ENCODE measurements around the gene RASAL1. TPM values are rescaled to one million over a fixed set of nuclear protein-coding genes. Genes with fewer than 3 reads are reported as not detected.

The RASAL1 gene, protein sequence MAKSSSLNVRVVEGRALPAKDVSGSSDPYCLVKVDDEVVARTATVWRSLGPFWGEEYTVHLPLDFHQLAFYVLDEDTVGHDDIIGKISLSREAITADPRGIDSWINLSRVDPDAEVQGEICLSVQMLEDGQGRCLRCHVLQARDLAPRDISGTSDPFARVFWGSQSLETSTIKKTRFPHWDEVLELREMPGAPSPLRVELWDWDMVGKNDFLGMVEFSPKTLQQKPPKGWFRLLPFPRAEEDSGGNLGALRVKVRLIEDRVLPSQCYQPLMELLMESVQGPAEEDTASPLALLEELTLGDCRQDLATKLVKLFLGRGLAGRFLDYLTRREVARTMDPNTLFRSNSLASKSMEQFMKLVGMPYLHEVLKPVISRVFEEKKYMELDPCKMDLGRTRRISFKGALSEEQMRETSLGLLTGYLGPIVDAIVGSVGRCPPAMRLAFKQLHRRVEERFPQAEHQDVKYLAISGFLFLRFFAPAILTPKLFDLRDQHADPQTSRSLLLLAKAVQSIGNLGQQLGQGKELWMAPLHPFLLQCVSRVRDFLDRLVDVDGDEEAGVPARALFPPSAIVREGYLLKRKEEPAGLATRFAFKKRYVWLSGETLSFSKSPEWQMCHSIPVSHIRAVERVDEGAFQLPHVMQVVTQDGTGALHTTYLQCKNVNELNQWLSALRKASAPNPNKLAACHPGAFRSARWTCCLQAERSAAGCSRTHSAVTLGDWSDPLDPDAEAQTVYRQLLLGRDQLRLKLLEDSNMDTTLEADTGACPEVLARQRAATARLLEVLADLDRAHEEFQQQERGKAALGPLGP
- total RNA-seq (2014; rRNA removed; shearing (Covaris generic)) = not detected in 2 replicates
- not detected in 2 replicates for polyA plus RNA-seq (2015; cell fraction: cytosol; rRNA removed)
- 0.30 TPM in 1 of 2 replicates, not detected in the other for polyA plus RNA-seq (2015; cell fraction: nucleus; rRNA removed)

DNA sequence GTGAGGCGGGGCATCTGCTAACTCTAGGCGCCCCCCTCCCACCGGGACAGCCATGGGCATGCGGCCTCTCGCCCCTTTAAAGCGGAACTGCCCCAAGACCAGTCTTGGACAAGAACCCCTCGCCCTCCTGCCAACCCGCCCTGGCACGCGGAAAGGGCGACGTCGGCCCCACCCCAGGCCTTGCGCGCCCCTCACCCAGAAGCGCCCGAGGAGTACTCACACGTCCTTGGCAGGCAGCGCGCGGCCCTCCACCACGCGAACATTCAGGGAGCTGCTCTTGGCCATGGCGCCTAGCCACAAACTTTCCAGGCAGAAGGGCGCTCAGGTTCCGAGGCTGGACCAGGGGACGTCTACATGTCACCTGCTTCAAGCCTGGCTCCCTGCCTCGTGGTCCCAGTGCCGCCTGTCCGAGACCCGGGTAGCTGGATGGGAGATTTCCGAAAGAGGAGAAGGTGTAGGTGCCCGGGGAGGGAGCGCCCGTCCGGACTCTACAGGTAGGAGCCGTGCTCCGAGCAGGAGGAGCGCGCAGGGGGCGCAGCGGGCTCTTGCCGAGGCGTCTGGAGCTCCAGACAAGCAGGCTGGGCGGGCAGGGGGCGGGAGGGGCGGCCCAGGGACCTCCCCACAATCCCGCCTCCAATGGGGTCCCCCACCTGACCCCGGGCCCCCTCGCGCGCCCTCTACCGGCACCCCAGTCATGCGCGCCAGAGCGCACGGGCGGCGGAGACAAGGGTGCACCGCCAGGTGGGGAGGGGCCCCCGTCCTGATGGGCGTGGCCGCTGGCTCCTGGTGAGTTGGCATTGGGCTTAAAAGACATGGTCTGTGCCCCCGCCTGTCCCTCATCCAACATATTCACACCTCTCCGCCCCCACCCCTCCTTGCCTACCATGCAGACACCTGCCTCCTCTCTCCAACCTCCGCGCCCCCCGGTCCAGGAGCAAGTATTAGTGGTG, at the start of gene RASAL1:
TSS of gene RASAL1 (minus strand) at position 584 of the 950 bp plus-strand sequence. CDS start at position 285, 299 bp downstream.
- DNase-seq (ENCODE audit: low read depth) = no peak

DNA sequence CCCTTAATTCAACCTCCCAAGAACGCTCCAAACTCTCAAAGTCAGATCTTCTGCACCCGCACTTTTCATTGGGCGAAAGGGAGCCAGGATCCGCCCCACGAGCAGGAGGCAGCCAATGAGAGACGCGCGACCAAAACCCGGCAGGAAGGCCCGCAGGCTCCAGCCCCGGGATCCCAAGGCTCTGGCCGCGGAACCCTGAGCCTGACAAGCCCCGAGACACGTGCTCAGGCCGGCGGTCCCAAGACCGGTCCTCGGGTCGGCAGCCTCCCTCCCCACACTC, 49.3 kb upstream of the RASAL1 start:
- DNase-seq (ENCODE audit: low read depth) = peak; percentile 91

DNA sequence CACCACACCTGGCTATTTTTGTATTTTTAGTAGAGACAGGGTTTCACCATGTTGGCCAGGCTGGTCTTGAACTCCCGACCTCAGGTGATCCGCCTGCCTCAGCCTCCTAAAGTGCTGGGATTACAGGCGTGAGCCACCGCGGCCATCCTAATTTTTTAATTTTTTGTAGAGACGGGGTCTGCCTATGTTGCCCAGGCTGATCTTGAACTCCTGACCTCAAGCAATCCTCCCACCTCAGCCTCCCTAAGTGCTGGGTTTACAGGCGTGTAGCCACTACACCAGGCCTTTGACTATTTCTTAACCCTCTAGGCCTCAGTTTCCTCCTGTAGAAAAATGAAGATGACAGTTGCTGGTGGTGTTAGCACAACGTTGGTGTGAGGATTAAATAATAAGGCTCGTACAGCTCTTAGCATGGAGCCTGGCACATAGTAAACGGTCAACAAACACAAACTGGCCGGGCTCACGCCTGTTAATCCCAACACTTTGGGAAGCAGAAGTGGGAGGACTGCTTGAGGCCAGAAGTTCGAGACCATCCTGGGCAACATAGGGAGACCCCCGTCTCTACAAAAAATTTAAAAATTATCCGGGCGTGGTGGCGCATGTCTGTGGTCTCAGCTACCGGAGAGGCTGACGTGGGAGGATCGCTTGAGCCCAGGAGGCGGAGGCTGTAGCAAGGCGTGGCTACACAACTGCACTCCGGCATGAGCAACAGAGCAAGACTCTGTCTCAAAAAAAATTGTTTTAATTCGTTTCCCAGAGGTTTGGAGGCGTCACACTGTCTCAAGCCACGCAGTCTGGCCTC, 48.7 kb upstream of the RASAL1 start:
- DNase-seq (ENCODE audit: low read depth) = no peak

DNA sequence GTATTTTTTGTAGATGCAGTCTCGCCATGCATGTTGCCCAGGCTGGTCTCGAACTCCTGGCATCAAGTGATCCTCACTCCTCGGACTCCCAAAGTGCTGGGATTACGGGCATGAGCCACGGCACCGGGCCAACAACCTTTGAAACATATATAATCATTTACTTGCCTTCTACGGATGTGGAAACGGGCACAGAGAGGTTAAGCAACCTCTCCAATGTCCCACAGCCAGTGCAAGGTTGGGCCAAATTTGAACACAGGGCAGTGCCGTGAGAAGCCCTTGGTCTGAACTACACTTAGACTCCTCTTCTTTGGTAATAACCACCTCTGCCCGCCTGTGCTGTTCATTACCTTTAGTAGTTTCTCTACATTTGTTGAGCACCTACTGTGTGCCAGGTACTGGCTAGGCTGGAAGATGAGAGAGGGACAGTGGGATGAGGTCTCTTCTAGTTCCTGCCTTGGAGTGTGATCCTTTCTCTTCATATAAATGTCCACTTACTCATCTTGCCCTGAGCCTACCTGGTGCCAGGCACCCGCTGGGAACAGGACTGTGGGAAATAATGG, 47.5 kb upstream of the RASAL1 start:
- no peak for DNase-seq (ENCODE audit: low read depth)

DNA sequence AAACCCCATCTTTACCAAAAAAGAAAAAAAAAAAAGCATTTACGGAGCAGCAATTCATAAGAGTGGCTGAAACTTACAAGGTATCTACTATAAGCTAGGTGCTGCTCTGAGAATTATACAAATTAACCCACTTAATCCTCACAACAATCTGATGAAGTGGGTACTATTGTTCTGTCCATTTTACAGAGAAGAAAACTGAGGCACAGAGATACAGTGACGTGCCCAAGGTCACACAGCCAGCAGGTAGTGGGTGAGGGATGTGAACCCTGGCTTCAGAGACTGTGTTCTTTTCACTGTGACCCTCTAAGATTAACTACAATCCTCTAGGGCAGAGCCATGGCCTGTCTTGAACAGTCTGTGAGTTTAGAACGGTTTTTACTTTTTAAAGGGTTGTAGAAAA, 46.4 kb upstream of the RASAL1 start:
- no peak for DNase-seq (ENCODE audit: low read depth)

DNA sequence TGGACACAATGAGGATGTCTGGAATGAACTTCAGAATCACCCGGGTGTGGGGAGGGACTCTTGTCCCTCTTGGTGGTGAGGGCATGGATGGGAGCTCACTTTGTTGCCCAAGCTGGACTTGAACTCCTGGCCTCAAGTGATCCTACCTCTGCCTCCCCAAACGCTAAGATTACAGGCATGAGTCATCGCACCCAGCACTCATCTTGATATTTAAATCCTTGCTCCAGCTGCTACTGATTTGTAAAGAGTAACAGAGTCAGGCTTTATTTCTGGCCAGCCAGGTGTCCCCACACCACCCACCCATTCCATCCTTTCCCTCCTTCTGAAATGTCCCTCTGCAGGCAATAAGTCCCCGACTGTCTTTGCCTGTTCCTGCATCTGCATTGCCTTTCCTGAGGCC, 44.8 kb upstream of the RASAL1 start:
- no peak for DNase-seq (ENCODE audit: low read depth)

DNA sequence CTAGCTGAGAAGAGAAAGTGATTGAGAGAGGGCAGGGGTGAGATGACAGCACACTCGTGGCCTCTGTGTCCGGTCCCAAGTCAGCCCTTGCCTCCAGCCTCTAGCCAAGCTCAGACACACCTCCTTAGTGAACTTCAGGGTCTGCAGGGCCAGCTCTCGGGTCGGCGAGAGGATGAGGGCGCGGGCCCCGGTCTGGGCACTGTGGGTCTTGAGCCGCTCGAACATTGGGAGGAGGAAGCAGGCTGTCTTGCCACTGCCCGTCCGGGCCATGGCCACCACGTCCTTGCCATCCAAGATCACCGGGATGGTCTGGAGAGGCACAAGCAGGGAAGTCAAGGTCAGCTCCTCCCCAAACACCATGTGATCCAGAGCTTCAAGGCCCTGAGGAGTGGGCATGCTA, 43.5 kb upstream of the RASAL1 start:
- no peak for DNase-seq (ENCODE audit: low read depth)

DNA sequence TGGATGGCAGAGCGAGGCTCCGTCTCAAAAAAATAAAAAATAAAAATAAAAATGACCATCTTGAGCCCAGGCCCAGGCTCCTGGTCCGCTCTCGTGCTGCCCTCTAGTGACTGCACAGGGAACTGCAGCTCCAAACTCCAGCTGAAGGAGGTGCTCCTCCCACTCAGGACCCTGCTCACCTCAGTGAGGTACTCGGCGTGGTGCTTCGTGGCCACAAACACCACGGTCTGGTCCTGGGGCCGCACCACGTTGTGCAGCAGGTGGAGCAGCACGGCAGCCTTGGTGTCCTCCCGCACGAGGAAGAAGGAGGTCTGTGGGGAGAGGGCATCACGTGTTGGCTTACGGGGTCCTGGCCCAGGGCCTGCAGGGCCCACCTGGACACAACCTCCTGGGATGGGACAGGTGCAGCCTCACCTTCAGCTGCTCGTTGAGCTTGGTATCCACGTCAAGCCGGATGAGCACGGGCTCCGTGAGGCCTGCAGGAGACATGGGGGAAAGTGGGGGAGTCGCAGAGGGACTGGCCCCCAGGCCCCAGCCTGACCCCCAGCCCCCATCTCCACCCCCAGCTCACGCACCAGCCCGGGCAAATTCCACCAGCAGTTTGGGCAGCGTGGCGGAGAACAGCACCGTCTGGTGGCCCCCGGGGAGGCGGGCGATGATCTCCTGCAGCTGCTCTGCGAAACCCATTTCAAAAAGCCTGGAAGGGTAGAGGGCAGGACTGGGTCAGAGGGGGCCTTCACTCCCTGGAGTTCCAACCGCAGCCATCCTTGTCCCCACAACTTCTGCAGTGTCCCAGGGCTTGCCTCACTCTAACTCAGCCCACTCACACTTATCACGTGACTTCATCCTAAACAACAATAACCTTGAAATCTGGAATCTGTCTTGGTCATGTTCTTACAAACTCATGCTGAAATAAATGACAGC, 39.2 kb upstream of the RASAL1 start:
- peak; percentile 52 for DNase-seq (ENCODE audit: low read depth)

DNA sequence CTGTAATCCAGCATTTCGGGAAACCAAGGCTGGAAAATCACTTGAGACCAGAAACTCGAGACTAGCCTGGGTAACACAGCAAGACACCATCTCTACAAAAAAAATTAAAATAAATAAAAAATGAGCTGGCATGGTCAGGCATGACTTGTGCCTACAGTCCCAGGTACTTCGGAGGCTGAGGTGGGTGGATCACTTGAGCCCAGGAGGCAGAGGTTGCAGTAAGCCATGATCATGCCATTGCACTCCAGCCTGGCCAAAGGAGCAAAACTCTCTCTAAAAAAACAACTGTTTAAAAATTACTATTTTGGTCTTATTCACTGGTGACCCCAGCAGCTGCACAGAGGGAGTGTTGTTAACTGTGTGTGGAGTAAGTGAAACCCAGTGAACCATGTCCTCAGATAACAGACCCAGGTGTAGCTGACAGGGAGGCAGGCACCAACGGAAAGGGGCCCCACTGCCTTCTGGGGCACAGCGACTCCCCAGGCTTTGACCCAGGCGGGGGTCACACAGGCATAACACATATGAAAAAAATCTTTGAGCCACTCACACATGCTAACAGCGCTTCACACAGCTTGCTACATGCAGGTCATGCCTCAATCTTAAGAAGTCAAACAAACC, 37.6 kb upstream of the RASAL1 start:
- DNase-seq (ENCODE audit: low read depth) = no peak

DNA sequence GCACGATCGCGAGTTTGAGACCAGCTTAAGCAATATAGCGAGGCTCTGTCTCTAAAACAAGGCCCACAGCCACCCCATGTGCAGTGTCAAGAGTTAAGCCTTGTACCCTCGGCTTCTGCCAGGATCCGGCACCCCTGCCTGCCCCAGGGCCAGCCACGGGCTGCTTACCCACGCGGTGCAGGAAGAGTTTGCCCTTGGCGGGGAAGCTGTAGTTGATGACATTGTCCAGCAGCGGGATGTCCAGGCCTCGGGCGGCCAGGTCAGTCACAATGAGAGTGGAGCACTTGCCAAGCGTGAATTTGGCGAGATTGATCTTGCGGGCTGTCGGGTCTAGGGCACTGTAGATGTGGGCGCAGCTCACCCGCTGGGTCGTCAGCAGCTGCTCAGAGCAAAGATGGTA, 36.6 kb upstream of the RASAL1 start:
- DNase-seq (ENCODE audit: low read depth) = no peak

DNA sequence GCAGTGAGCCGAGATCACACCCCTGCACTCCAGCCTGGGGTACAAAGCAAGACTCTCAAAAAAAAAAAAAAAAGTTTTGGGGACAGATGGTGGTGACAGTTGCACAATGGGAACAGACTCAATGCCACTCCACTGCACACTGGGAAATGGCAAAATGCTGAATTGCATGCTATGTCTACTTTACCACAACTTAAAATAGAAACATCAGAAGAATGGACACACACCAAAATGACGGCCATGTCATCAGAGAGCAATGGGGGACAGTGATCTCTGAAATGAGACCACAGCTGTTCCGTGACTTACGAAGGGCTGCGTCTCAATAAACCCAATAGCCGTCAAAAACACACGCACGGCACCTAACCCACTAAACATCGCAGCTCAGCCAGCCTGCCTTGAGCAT, 36.0 kb upstream of the RASAL1 start:
- DNase-seq (ENCODE audit: low read depth) = no peak

DNA sequence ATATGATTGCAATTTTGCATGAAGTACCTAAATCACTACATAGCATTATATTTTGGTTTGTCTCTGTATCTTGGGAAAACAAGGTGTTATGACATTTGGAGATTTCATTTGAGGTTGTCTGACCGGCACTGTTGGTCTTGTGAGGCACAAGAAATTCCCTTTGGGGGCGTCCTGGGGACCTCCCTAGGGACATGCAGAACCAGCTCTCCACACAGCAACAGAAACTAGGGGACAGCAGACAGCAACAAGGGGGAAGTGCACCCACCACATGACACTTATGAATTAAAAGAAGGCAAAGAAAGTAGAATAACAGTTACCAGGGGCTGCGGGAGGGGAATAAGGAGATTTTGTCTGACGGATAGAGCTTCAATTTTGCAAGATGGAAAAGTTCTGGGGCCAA, 35.4 kb upstream of the RASAL1 start:
- no peak for DNase-seq (ENCODE audit: low read depth)

DNA sequence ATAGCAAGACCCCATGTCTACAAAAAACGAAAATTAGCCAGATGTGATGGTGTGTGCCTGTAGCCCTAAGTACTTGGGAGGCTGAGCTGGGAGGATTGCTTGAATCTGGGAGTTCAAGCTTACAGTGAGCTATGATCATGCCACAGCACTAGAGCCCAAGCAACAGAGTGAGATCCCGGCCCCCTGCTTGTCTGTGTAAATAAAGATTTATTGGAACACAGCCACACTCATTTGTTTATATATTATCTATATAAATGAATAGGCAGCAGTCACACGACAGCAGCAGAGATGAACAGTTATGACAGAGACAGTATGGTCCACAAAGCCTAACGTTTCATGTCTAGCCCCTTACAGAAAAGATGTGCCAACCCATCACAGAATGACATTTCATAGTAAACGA, 34.9 kb upstream of the RASAL1 start:
- no peak for DNase-seq (ENCODE audit: low read depth)

DNA sequence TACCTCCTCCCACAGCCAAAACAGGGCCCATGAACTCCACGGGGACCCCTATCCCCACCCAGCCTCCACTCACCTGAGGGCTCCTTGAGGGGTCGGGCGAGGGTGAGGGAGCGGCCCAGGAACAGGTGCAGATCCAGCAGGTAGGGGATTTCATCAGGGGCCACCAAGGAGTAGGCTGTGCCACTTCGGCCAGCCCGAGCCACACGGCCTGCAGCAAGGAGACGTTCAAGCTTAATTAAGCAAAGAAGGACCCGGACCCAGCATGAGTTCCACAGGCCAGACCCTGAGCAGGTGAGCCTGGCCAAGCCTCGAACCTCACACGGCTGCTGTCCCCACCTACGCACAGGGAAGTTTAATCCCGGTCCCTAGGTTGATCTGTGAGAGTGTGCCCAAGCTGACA, 34.1 kb upstream of the RASAL1 start:
- DNase-seq (ENCODE audit: low read depth) = no peak

DNA sequence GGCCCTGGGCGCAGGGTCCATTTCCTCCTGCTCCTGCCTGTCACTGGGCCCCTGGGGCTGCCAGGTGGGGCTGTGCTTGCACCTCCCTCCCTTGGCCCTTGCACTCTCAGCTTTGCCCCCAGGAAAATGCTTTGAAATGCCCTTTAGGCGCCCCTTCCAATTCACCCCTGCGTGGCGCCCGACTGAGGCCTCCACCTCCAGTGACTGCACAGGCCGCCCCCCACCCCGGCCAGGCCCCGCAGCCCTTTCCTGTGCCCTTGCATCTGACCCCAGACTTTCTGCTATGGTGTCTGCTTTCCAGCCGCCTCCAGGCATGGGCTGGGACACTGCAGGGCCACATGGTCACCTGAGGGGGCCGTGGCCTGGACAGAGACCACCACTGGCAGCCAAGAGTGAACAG, 32.3 kb upstream of the RASAL1 start:
- DNase-seq (ENCODE audit: low read depth) = no peak

DNA sequence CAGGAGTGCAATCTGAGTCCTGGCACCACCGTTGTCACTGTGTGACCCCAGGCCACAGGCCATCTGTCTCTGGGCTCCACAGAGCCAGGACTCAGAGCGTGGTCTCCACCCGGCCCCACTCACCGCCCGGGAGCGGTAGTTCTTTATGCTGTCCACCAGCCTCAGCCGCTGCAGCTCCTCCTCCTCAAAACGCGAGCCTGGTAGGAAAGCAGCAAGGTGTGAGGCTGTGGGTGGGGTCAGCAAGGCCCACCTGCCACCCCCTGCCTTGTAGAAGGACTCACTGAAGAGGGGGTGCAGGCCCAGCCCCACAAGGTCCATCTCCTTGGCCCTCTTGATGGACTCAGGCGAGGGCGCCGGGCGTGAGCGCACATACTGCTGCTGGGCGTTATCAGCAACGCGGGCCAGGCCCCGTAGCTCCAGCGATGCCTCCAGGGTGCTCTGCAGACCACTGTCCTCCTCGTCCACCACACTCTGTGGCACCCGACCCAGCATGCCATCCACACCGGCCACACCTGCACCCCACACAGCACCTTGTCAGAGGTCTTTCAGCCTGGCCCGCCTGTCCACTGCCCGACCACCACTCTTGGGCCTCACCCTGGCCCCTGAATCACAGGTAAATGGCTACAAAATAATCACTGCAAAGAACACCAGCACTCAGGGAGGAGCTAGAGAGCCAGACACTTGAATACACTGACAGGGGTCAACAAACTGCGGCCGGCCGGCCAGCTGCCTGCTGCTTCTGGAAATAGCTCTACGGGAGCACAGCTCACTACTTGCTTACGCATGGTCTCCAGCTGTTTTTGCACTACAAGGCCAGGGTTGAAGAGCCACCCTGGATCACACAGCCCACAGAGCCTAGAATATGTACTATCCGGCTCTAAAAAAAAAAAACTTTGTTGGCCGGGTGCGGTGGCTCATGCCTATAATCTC, 30.2 kb upstream of the RASAL1 start:
- DNase-seq (ENCODE audit: low read depth) = no peak

DNA sequence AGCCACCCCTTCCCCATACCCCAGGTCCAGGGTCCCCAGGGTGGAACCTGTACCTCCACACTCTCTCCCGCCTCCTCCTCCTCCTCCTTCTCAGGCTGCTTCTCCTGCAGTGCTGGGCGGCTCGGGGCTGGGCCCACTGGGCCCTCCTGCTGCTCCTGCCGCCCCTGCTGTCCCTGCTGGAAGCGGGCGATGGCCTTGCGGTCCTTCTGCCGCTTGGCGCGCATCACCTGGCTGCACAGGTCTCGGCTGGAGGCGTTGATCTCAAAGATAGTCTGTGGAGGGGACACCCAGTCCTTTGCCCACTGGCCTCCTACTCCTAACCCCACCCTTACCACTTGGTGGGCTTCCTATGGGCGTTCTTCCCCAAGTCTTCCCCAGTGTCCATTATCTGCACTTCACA, 28.5 kb upstream of the RASAL1 start:
- DNase-seq (ENCODE audit: low read depth) = no peak

DNA sequence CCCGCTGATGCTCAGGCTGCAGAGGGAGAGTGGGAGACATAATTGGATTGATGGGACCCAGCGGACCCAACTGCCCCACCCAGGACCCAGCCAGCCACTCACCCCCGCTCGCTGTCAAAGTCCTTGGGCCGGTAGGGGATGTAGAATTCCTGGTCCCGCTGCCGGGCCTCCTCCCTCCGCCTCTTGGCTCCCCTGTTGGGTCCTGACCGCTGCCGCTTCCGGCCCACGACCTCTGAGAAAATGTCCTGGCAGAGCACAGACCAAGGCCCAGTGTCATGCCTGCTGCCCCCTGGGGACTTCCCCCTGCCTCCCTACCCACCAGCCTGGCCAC, 27.4 kb upstream of the RASAL1 start:
- no peak for DNase-seq (ENCODE audit: low read depth)

All from HT1080 (cell line).